22Rv1 (cell line): ENCODE results near the gene IPPK.

Experiments used
- CTCF ChIP-seq: fragments of 450-650 bp; IDR thresholded peaks from 2 replicates; pipeline ENCODE4 v1.5.1; 2017; ENCODE audit warnings: mild to moderate bottlenecking
- ZFX ChIP-seq: fragments of 450-650 bp; IDR thresholded peaks from 2 replicates; pipeline ENCODE4 v1.6.1; 2017; ENCODE audit warnings: antibody characterized with exemption, borderline replicate concordance

GRCh38 chr9:92595930-92596329 is 74.0 kb downstream of the IPPK start:
- TF ChIP-seq CTCF: no peak
- no peak for TF ChIP-seq ZFX
